Cardiac fibroblast (primary cell): ENCODE measurements around the gene SLC26A9.

ENCODE experiments used
- DNase-seq, 2 donors: peaks; one replicate each; pipeline versions ENCODE4 v3.0.0 to v3.0.0-alpha.2; 2010; ENCODE audit warnings: low read depth in 2 of 2
- H3K4me3 ChIP-seq, 2 donors: replicated peaks in 1 of 2; 1 replicate in 1 of 2; 2 replicates in 1 of 2; pipeline ENCODE4 v1.5.1; 2011; ENCODE audit warnings: low read depth in 2 of 2, low read length in 2 of 2, mild to moderate bottlenecking in 2 of 2, moderate library complexity in 1 of 2
- TF ChIP-seq, protein P1 (sequence below): IDR thresholded peaks from one replicate; pipeline ENCODE4 v1.5.1; 2011; ENCODE audit warnings: low read depth, mild to moderate bottlenecking, low read length, inconsistent platforms

Gene SLC26A9

DNA sequence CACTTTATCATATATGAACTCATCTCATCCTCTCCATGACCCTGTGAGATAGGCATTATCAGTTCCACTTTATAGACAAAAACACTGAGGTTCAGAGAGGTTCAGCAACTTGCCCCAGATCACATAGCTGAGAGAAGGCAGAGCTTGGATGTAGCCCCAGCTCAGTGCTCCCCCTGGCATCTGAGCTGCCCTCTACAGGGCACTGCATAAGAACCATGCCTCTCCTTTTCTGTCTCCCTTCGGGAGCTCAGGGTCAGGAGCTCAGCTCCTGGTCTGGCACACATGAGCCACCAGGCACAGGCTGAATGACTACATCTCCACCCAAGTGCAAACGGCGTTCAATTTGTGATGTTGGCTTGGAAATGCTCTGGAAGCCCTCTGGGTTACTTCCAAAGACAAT lies 43.0 kb upstream of the SLC26A9 start:
- no peak overlapping the region for H3K4me3 ChIP-seq
- TF ChIP-seq, protein P1, sequence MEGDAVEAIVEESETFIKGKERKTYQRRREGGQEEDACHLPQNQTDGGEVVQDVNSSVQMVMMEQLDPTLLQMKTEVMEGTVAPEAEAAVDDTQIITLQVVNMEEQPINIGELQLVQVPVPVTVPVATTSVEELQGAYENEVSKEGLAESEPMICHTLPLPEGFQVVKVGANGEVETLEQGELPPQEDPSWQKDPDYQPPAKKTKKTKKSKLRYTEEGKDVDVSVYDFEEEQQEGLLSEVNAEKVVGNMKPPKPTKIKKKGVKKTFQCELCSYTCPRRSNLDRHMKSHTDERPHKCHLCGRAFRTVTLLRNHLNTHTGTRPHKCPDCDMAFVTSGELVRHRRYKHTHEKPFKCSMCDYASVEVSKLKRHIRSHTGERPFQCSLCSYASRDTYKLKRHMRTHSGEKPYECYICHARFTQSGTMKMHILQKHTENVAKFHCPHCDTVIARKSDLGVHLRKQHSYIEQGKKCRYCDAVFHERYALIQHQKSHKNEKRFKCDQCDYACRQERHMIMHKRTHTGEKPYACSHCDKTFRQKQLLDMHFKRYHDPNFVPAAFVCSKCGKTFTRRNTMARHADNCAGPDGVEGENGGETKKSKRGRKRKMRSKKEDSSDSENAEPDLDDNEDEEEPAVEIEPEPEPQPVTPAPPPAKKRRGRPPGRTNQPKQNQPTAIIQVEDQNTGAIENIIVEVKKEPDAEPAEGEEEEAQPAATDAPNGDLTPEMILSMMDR, result no peak
- DNase-seq, result no peak

DNA sequence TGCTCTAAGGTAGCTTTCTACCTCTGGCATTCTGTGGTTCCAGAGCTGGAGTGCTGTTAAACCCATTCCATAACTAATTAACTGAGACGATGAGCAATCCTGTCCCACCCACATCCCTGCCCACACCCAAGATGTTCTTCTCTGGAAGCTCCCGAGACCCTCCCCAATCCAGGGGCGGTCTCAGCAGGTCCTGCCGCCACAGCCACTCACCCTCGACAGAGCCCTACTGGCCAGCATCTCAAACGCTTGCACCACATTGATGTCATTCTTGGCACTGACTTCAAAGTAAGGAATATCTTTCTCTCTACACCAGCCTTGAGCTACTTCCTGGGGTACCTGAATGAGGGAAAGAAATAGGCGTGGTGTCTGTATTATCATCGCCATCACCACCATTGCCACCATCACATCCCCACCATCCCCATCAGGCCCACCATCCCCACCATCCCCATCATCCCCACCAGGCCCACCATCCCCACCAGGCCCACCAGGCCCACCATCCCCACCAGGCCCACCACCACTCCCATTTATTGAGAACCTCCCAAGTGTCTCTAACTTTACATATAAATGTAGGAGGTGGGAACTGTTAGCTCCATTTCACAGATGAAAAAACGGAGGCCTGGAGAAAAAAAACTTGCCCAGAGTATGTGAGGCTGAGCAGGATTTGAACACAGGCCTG lies 42.2 kb upstream of the SLC26A9 start:
- TF ChIP-seq, protein P1, result no peak
- H3K4me3 ChIP-seq, result no peak overlapping the region
- no peak for DNase-seq

DNA sequence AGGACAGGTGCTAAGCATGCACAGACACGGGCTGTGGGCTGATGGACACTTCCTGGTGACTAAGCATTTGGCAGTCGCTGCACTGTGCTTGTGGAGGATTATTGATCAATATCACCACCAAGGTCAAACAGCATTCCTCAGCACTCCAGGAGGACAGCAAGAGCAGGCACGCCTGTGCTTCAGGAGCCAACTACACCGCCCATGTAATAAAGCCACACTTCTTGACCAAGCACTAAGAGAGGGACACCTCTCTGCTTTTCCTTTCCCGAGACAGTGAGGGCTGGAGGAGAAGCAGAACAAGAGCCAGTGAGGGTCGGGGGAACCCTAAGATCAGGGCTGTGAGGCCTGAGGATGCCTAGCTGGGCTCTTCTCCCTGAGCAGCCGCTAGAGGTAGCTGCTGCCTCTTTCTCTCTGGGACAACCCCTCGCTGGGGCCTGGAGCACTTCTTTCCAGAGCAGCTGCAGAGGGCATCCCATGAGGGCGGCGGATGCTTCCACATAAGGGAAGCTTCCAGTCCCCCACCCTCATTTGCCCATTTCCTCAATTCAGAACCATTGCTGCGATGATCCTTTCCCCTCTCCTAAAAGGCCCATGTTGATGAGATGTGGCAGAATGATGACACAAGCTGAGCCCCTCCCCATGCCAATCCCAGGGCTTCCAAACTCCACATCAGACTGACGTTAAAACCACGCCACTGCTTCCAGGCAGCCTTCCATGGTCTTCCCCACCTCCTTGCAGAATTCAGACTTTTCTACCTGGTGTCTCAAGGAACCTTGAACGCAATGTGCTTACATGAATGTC lies 40.9 kb upstream of the SLC26A9 start:
- H3K4me3 ChIP-seq, result no peak overlapping the region
- TF ChIP-seq, protein P1, result peak; percentile 96
- DNase-seq, result peak; percentile 68 to 74

DNA sequence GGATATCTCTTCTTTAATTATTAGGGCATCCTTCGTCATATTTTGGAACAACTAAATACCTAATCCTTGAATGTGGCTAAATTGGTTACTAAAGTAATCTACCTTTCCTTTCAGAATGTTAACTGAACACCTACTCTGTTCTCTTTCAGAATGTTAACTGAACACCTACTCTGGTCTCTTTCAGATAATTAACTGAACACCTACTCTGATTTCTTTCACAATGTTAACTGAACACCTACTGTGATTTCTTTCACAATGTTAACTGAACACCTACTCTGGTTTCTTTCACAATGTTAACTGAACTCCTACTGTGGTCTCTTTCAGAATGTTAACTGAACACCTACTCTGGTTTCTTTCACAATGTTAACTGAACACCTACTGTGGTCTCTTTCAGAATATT lies 38.0 kb upstream of the SLC26A9 start:
- no peak for DNase-seq
- no peak overlapping the region for H3K4me3 ChIP-seq
- TF ChIP-seq, protein P1, result no peak

DNA sequence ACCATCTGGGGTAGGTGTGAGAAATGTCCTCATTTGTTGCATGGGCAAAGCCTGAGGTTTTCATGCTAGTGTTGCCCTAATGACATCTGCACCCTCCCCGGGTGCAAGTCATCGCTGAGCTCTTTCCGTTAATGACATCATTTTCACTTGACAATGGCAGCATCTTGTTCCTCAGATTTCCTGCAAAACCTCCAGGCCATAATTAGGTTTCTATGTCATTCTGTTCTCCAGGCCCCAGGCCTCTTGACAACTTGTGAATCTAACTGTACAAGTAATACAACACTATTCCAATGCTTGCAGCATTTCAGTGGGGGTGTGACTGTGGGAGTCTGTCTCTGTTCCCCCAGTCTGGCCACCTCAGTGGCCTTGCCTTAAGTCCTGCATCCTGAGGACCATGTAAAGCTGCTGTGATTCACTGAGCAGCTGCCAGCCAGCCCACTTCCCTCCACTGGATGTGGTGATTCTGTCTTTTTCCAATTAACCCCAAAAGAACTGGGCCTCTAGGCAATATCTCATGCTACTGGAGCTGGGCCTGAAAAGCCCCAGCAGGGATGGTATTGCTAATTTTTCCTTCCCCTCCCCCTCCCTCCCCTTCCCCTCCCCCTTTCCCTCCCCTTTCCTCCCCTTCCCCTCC lies 37.1 kb upstream of the SLC26A9 start:
- DNase-seq, result peak in 1 of 2 donors; percentile 39
- H3K4me3 ChIP-seq, result no peak overlapping the region
- TF ChIP-seq, protein P1, result no peak

DNA sequence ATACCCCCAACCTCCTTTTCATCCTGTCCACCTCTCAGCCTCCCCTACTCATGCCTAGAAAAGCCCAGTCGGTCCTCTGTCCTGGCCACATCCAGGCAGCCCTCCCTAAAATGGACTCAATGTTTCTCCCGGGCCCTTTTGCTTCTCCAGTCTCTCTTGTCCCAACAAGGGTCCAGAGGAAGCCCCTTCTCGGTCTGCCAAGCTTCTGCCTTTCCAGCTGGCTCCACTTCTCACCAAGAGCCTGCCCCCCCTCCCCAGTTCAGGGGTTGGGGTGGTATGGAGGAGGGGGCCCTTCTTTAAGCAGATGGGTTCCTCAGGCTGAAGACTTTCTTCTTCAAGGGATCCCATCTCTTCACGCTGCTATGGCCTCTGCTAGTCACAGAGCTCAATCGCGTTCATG lies 36.0 kb upstream of the SLC26A9 start:
- TF ChIP-seq, protein P1, result no peak
- no peak overlapping the region for H3K4me3 ChIP-seq
- DNase-seq, result no peak
